Transverse colon (tissue), 4 donors: Measurements from ENCODE around the gene ACSS1.

Experiments
- CTCF ChIP-seq, 5 experiments: fragments of 200-600 bp in 3 of 5; fragments of 450-650 bp in 2 of 5; sonication (generic) in 3 of 5; IDR thresholded peaks; 1 replicate in 2 of 5; 2 replicates in 3 of 5; pipeline ENCODE4 v1.5.1; 2016 to 2017; ENCODE audit warnings: antibody characterized with exemption in 5 of 5, inconsistent platforms in 3 of 5, mild to moderate bottlenecking in 2 of 5, moderate library complexity in 1 of 5
- EP300 ChIP-seq: sonication (generic); formaldehyde crosslinking; IDR thresholded peaks from one replicate; pipeline ENCODE4 v1.6.1; 2017; ENCODE audit warnings: antibody characterized with exemption, low read depth
- POLR2A ChIP-seq: fragments of 450-650 bp; IDR thresholded peaks from one replicate; pipeline ENCODE4 v1.6.1; 2016; ENCODE audit warnings: antibody characterized with exemption, mild to moderate bottlenecking, moderate library complexity
- POLR2AphosphoS5 ChIP-seq, 3 donors: sonication (generic); formaldehyde crosslinking; IDR thresholded peaks; one replicate each; pipeline ENCODE4 v1.6.1; 2016; ENCODE audit warnings: antibody characterized with exemption in 3 of 3

GRCh38 chr20:25032478-25033264 lies 25.3 kb downstream of the ACSS1 start:
- TF ChIP-seq CTCF (IDR thresholded peaks at IDR 0.05), result no peak
- no peak for TF ChIP-seq POLR2A
- TF ChIP-seq POLR2AphosphoS5 (IDR thresholded peaks at IDR 0.05), result peak in 1 of 3 donors; percentile 25
- no peak for TF ChIP-seq EP300
